ENCODE data around the gene FBXL5.

Gene FBXL5

GRCh38 chr4:15675356-15675755 lies 20.2 kb upstream of the FBXL5 start:
- DNase-seq, result no peak

DNA sequence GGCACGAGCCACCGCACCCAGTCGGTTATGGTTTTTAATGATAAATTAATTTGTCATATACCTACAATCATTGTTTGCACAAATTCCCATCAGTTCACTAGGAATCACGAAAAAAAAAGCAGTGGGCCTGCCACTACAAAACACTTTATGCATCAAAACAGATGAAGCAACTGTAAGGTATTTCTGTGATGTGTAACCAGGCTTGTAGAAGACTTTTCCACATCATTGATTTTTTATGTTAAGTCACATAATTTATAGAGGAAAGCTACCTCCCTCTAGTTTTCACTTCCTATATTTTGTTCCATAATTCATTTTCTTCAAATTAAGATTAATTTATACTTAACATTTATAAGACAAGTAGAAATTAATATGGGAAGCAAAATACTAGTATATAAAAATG lies 19.8 kb upstream of the FBXL5 start:
- DNase-seq, result no peak

DNA sequence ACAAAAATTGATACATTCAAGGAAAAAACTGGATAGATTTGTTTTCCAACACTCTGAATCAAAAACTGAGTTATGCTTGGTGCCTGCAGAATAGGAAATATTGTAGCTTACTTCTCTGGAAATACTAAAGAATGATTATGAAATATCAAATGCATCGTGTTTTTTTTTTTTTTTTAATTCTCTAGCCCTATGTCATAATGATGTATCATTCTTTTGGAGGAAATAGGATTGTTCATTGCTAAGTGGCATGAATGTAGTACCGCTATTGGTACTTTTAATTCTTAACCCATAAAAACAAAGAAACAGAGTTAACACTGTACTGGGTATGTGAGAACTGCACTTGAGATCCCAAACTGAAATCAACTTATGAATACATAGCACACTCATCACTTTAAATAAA lies 18.9 kb upstream of the FBXL5 start:
- no peak for DNase-seq

DNA sequence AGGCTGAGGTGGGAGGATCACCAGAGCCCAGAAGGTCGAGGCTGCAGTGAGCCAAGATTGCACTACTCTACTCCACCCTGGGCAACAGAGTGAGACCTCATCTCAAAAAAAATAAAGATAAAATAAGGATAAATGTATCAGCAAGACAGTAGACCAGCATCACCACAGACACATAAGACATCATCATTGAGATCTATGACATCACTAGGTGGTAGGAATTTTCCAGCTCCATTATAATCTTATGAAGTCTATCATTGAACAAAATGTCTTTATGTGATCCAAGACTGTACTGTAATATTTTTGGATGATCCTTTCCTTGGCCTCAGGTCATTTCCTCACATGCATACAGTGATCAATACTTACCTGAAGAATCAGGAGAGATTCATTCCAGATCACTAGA lies 18.2 kb upstream of the FBXL5 start:
- DNase-seq, result no peak

- DNase-seq, result no peak
Observed at GRCh38 chr4:15672101-15672500, 16.9 kb upstream of the FBXL5 start.

GRCh38 chr4:15670576-15670975 lies 15.4 kb upstream of the FBXL5 start:
- DNase-seq, result no peak

GRCh38 chr4:15668566-15669435 lies 13.6 kb upstream of the FBXL5 start:
- DNase-seq, result no peak

GRCh38 chr4:15667006-15667405 lies 11.8 kb upstream of the FBXL5 start:
- DNase-seq, result no peak

DNA sequence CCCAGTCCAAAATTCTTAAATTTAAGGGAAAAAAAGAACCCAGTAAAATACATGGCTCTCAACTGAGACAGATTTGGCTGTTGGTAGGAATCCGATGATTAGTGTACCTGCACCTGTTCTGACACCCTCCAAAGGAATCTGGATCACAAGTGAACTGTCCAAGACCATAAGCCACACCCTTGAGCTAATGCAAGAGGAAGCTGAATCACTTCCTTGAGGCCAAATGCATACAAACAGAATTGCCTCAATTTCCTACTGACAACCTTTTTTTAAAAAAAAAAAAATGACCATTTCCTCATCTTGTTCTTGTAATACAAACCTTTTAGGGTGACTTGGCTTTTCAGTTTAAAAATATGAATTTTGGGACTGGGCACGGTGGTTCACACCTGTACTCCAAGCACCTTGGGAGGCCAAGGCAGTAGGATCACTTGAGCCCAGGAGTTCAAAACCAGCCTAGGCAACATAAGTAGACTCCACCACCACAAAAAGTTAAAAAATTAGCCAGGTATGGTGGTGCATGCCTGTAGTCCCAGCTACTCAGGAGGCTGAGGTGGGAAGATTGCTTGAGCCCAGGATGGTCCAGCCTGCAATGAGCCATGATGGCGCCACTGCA lies 10.7 kb upstream of the FBXL5 start:
- DNase-seq, result no peak

GRCh38 chr4:15659768-15660570 lies 4.8 kb upstream of the FBXL5 start:
- no peak for DNase-seq

DNA sequence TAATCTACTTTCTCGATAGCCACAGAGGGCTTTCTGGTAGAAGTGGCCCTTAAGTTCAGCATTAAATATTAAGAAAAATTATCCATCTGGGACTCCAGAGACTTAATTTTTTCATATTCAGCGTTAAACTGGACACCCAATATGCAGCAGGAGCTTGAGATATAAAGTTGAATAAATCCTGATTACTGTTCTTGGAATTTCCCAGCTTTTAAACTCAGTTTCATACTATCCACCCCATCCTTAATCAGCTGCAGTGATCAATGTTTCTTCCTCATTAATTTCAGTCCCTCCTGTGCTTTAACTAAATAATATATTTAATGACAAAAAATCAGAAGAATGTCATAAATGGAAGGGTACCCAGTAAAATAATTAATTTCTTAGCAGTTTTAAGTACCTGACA lies 3.6 kb upstream of the FBXL5 start:
- DNase-seq, result no peak

DNA sequence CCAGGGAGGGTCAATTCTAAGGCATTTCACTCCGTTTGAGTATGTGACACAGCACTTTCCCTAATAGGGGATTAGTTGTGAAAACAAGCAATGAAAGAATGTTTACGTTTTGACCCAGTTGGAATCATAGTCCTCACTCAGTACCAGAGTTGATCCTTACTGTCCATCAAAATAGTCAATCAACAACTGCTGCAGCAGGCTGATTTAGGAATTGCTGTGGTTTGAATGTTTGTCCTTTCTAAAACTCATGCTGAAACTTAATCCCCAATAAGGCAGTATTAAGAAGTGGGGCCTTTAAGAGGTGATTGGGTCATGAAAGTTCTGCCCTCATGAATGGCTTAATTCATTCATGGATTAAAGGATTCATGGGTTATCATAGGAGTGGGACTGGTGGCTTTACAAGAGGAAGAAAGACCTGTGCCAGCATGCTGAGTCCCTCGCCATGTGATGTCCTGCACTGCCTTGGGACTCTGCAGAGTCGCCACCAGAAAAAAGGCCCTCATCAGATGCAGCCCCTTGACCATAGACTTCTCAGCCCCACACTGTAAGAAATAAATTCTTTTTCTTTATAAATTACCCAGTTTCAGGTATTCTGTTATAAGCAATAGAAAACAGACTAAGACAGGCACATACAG lies 3.1 kb upstream of the FBXL5 start:
- DNase-seq, result no peak

GRCh38 chr4:15657366-15657765 lies 2.2 kb upstream of the FBXL5 start:
- no peak for DNase-seq

DNA sequence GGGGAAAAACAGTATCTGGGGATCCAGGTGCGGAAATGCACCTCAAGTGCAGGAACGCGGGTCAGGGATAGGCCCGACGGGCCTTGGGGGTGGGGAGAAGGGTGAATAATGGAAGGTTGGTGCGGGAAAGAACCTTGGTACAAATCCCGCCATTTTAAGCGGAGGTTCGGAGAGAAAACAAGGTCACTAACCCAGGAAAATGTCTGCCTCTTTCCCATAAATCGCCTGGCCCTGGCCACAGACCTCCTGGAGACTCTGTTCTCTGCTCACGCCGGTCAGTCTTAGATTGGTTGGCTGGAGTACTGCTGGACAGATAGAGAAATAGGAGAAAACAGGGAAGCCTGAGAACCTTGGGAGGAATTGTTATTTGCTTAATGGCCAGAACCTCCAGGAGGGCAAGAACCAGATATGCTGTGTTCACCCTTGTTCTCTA lies 897 bp upstream of the FBXL5 start:
- no peak for DNase-seq

DNA sequence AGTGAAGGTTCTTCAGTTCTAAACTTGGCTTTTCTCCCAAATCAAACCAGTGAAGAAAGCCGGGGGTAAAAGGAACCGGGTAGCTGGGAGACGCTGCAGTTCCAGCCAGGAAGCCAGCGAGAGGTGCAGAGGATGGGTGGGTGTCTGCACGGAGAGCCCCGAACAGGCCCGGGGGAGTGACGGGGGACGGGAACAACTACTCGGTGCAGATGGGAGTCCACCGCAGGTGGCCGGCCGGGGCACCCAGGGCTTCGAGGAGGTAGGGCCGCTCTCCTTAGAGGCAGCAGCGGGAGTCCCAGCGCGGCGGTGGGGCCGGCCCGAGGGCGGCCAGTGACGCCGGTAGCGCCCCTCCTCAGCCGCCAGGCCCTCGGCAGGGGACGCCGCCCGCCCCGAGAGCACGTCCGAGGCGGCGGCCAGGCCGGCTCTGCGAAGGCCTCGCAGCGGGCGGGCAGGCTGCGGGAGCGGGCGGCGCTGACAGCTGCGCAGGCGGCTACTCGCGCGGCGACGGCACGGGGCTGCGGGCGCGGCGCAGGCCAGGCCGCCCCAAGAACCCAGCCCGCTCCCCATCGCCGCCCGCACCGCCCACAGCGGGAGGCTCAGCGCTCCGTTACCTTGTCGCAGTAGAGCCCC lies 449 bp downstream of the FBXL5 start:
- peak; percentile 74 for DNase-seq

- DNase-seq, result no peak
Observed at GRCh38 chr4:15653864-15654592, 1.1 kb downstream of the FBXL5 start.

DNA sequence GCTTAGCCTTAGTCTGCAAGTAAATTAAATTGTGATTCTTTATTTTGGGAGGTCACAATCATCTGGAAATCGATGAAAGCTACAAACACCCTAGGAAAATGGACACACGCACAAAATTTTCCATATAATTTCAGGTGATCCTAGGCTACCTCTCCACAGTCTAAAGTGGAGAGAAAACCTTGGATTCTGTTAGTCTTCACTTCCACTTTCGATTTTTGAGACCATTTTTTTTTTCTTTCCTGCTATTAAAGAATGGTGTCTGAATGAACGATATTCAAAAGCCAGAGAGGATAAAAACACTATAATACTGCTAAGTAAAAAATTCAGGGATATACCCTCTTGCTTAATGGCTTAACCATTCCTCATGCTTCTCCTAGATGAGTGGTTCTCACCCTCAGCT lies 1.7 kb downstream of the FBXL5 start:
- DNase-seq, result no peak

DNA sequence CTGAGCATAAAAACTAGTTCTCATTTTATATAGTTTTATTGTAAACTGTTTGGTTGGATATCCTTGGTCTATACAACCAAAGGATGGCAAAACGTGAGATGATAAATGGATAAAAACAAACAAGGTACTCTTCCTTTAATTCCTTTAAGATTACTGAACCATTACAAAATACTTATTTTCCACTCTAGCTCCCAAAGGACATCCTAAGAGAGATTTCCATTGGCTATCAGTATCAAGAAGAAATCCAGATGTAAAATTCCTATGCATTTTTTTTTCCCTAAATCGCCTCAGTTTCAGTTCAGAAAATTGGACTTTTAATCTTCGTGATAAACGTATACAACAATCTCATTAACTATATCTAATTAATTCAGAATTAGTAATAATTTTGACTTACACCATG lies 2.3 kb downstream of the FBXL5 start:
- no peak for DNase-seq

- no peak for DNase-seq
Observed at GRCh38 chr4:15652191-15652590, 3.0 kb downstream of the FBXL5 start.

DNA sequence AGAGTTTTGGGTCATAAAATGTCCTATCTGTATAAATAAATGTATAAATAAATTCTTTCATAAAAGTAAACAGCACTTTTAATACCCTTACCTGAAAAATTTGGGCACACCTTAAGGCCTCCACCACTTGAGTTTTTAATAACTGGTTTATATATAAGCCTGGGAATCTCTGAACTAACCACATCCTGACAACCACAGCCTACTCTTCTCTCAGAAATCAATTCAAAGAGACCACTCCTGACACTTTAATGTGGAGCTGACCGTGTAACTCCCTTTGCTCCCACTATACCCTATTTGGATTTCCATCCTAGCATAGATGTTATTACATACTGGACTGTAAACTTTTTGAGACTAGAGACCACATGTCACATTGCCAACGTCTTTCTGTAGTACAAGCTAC lies 3.5 kb downstream of the FBXL5 start:
- no peak for DNase-seq

GRCh38 chr4:15649914-15650545 lies 5.1 kb downstream of the FBXL5 start:
- DNase-seq, result no peak

DNA sequence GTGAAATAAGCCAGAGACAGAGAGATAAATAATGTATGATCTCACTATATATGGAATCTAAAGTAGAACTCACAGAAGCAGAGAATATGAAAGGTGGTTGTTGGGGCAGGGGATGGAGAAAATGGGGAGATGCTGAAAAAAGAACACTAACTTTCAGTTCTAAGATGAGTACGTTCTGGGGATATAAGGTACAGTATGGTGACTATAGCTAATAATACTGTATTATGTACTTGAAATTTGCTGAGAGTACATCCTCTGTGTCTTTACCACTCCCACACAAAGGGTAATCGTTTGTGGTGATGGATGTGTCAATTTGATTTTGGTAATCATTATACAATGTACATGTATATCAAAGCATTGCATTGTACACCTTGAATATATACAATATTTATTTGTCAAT lies 6.6 kb downstream of the FBXL5 start:
- no peak for DNase-seq

All from right forelimb (tissue), 1 donor.